Renal pelvis (tissue), 4 donors: Measurements from ENCODE around the gene KRR1. TPM values are rescaled to one million over a fixed set of nuclear protein-coding genes. Genes with fewer than 3 reads are reported as not detected.
"Not testable (repeated sequence)": the region's sequence is repeated elsewhere in the genome, so short reads cannot be mapped to it uniquely, and the experiment has no call there.

Experiments
- DNase-seq: peaks from one replicate; pipeline ENCODE4 v3.0.0-alpha.2; 2013
- polyA plus RNA-seq, 3 donors: library from polyadenylated mRNA; unstranded; fragments of 120-200 nt; gene quantifications; one replicate each; pipeline ENCODE4 v1.2.1, GENCODE V29; 2013; ENCODE audit not compliant: insufficient read length in 3 of 3

The KRR1 gene
- polyA plus RNA-seq, 3 donors = 74.5 to 81.3 (median 75.7) TPM

GRCh38 chr12:75529316-75529715, 17.9 kb upstream of the KRR1 start:
- no peak for DNase-seq

DNA sequence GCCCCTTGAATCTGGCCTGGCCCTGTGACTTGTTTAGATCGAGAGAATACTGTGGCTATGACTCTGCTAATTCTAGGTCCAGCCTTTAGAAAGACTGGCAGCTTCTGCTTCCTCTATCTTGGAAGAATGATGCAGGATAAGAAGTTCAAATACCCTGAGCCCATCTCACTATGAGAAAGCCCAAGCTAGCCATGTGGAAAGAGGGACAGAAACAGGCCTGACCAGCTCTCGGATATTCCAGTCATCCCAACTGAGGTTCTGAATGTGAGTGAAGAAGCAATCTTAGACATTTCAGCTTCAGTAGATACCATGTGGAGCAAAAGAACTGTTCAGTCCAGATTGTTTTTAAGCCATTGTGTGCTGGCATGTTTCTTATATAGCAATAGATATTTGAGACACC, 17.3 kb upstream of the KRR1 start:
- DNase-seq = no peak

DNA sequence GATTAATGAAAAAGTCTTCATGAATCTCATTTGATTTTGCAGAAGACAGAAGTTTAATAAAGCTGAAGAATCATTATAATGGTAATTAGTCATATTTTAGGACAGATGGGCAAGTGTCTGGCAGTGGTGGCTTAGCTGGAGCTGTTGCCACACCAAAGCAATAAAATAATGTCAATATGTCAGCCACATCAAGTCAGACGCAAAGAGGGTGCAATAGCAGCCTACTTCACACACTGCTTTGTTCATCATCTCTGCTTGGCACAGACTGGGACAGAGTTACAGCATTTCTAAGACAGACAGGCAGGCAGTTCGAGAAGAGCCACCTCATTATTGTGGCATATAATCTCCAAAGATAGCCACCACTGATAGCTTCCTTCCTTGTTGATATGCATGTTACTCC, 16.9 kb upstream of the KRR1 start:
- DNase-seq = no peak

GRCh38 chr12:75526655-75527511, 15.5 kb upstream of the KRR1 start:
- DNase-seq = peak; percentile 58

DNA sequence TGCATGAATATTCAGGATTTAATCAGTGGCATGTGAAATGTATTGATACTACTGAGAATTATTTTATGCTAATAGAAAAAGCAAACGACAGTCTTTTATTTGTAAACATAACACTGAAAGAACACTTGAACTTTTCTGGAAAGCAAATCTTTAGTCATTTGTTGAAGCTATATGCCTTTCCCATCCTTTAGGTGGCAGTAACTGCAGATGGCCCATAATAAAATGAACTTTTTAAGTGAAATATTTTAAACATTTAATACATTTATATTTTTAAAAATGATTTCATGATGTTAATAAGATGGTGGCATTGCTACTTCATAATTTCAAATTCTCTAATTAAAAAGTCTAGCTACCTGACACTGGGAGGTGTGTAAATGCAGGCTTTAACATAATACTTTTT, 13.9 kb upstream of the KRR1 start:
- no peak for DNase-seq

GRCh38 chr12:75522124-75522523, 10.7 kb upstream of the KRR1 start:
- DNase-seq = not testable (repeated sequence)

DNA sequence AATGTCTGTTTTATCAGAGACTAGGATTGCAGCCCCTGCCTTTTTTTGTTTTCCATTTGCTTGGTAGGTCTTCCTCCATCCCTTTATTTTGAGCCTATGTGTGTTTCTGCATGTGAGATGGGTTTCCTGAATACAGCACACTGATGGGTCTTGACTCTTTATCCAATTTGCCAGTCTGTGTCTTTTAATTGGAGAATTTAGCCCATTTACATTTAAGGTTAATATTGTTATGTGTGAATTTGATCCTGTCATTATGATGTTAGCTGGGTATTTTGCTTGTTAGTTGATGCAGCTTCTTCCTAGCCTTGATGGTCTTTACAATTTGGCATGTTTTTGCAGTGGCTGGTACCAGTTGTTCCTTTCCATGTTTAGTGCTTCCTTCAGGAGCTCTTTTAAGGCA, 9.8 kb upstream of the KRR1 start:
- DNase-seq = not testable (repeated sequence)

DNA sequence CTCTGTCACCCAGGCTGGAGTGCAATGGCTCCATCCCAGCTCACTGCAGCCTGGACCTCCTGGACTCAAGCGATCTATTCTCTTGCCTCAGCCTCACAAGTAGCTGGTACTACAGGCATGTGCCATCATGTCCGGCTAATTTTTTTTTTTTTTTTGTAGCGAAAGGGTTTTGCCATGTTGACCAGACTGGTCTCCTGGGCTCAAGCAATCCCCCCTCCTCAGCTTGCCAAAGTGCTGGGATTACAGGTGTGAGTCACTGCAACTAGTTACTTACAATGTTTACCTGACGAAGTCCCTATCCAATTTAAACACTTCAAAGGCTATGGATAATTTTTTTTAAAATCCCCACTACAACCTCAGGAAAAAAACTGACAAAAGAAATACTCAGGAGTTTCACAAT, 1.8 kb downstream of the KRR1 start:
- no peak for DNase-seq

DNA sequence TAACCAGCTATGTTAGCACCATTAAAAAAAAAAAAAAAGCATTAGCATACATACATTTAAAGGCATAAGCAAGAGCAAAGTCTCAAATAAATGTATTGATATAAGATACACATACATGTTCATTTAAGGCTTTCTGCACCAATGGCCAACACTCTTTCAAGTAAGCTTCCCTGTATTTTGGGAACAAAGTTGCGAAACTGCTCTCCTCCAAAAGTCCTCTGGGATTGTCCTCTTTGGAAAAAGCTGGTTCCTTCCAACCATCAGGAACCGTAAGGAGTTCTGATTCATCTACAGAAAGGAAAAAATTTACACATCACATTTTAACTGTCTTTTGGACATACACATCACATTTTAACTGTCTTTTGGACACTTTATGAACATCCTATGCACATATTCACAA, 3.2 kb downstream of the KRR1 start:
- no peak for DNase-seq

GRCh38 chr12:75507086-75507485, 4.3 kb downstream of the KRR1 start:
- DNase-seq = no peak

DNA sequence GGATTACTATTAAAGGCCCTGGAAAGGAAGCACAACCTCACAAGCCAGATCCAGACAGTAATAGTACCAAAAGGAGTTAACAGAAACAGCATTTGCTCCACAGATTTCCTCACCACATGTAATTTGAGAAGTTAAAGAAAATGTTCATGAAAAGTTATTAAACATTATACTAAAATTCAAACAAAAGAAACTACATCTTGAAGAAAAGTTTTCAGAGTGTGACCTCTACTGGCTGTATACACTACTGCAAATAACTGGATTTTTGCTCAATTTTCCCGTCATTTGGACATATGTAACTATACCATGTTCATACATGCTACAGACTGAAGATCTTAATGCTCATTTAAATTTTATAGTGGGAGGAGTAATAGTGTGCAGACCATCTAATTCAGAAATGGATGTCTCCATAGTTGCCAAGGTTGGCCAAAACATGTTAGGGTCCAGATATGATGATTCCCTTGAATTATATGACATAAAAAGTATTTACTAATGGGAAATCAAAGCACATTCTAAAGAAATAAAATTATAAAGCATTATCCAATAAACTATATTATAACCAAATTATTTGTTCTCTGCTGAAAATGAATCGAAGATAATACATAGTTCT, 5.6 kb downstream of the KRR1 start:
- DNase-seq = no peak

DNA sequence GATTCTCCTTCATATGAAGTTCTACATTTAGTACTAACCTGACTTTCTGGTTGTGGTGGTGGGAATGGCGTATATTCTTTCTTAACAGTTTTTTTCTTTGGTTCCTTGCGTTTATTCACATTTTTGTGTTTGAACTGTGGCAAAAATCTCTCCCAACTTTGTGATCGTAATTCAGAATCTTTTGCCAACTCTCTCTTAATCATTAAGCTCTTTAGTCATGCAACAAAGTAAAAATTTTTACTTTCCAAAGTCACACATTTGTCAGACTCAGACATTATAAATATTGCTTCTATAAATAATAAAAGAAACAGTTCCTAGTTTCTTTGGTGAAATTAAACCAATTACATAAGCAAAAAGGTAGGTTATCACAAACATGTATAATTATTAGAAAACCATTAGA, 7.5 kb downstream of the KRR1 start:
- DNase-seq = no peak

- DNase-seq = no peak
Observed at GRCh38 chr12:75503459-75503858, 8.0 kb downstream of the KRR1 start.

DNA sequence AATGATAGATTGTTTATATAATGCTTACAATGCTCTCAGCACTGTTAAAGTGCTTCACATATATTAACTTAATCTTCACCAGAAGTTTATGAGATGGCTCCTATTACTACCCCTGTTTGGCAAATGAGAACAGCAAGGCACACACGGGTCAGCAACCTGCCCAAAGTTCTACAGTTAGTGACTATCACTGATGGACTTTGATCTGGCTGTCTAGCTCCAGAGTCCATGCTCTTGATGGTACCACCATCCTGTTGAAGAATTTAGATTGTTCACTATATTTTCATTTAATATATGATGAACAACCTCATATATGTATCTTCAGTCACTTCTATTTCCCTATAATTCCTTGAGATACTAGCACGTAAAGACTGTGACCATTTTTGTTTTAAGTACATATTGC, 20.2 kb downstream of the KRR1 start:
- no peak for DNase-seq

DNA sequence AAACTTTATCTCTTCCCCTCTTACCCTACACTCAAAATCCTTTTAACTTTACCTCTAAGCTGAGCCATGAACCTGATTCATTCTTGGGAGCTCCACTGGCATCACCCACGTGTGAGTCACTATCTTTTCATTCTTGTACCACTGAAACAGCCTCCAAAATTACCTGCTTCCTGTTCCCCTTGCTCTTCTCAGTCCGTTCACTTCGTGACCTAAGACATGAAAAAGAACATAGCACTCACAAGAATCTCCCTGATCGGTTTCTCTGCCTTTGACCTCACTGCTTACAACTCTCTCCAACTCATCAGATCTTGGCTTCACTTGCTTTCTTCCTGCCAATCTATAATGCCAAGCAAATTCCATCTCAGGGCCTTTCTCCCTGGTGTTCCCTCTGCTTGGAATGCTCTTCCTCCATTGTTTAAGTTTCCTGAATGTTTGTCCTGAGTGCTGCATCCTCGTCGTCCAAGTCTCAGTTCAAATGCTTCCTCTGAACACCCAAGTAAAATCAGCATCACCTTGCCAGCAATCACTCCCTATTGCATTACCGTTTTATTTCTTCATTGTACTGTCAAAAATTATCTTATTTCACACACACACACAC, 21.7 kb downstream of the KRR1 start:
- DNase-seq = no peak

- no peak for DNase-seq
Observed at GRCh38 chr12:75489187-75489586, 22.2 kb downstream of the KRR1 start.

DNA sequence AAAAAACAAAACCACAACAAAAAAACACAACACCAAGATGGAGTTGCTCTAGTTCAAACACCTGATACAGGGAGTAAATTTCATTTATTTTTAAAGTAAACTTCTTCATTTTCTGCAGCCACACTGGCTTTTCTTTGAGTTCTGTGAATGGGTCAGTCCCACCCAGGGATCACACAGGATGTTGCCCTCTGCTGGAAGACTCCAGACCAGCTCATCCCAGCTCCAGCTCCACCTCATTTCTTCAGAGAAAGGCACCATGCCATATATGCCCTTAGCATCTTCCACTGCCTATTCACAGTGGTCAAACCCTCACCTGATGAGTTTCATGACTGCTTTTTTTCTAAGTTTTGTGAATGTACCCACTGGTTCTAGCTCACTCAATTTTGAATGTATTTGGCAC, 22.9 kb downstream of the KRR1 start:
- no peak for DNase-seq

DNA sequence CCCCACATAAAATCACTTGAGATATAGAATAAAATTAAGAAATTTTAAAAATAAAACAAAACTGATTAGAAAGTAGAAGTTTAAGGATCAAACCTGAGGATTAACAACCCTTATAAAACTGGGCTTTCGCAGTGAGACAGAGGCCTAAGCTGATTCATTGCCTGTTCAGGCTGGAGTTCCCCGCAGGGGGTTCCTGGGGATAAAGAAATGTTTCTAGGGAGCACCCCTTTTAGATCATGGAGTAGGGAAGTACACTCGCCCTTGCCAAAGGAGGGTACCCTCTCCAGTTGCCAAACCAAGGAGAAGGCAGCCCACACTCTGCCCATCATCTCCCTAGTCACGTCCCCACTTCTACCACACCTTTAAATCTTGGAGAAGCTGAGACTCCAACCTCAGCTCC, 24.1 kb downstream of the KRR1 start:
- DNase-seq = no peak

GRCh38 chr12:75484450-75484849, 27.0 kb downstream of the KRR1 start:
- not testable (repeated sequence) for DNase-seq

DNA sequence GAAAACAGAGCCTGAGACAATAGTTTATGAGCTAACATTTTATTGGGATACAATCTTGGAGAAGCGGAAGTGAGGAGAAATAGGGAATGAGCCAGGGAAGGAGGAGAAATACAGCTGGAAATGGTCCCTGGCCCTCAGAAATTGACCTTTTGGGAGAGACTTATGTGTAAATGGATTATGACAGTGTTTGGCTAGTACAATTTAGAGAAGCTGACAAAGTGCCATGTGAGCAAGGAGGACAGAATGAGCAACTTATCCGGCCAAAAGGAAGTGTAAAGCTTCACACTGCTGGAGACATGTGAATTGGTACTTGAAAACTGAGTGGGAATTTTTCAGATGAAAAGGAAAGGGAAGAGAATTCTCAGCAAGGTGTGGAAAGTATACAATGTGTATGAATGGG, 28.0 kb downstream of the KRR1 start:
- DNase-seq = no peak

GRCh38 chr12:75482646-75483045, 28.8 kb downstream of the KRR1 start:
- no peak for DNase-seq

- no peak for DNase-seq
Observed at GRCh38 chr12:75481774-75482173, 29.6 kb downstream of the KRR1 start.

DNA sequence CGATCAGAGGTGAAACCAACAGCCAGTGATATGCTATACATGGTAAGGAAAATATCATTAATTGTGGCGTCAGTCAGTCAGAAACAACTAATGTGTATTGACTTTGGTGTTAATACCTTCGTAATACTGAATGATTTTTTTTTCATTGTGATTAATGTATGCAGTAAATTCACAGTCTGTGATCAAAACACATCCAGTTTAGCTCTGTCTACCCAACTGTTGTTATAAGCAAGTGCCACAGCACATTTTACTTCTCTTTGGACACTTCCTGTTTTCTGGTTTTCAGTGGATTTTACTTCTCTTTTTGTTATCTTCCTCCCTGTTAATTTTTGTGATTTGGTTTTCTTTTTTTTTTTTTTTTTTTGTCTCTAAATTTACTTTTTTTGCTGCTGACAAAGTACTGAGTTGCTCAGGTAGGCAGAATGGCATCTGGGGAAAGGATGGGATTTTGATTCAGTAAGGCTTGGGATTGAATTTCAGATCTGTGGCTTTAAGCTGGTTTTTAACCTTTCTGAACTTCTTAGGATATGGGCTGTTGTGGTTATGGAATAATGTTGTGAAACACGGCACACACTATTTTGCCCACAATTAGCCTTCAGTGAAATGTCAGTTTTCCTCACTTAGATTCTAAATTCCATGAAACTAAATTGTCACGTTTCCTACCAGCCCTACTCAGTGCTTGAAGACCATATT, 30.2 kb downstream of the KRR1 start:
- DNase-seq = no peak
